A673 (cell line): ENCODE results near the gene CFAP126.
"Not testable (repeated sequence)": the region's sequence is repeated elsewhere in the genome, so short reads cannot be mapped to it uniquely, and the experiment has no call there.

Experiments used
- CTCF ChIP-seq: fragments of 300-800, 200-600 bp; sonication (generic); conservative IDR thresholded peaks from 2 replicates; pipeline ENCODE4 v1.5.1; 2017; ENCODE audit warnings: low read depth, mild to moderate bottlenecking, antibody characterized with exemption, low read length, moderate library complexity, mixed read lengths
- EZH2 ChIP-seq: fragments of 200-600 bp; sonication (generic); IDR thresholded peaks from 2 replicates; pipeline ENCODE4 v1.6.1; 2017; ENCODE audit warnings: borderline replicate concordance, low read depth, mild to moderate bottlenecking, mixed read lengths, antibody characterized with exemption, low read length; ENCODE audit not compliant: poor library complexity, severe bottlenecking

GRCh38 chr1:161391136-161391535 lies 23.5 kb upstream of the CFAP126 start:
- TF ChIP-seq CTCF, EZH2: not testable (repeated sequence)
